Sigmoid colon (tissue), 4 donors: ENCODE results near the gene LMO4.
A peak's percentile ranks its signal among the peaks of the same experiment; 100 is the strongest.

Experiments
- POLR2A ChIP-seq, 2 donors: fragments of 450-650 bp; IDR thresholded peaks; one replicate each; pipeline ENCODE4 v1.6.1; 2016; ENCODE audit warnings: antibody characterized with exemption in 2 of 2, mild to moderate bottlenecking in 2 of 2, moderate library complexity in 2 of 2
- POLR2AphosphoS5 ChIP-seq, 4 donors: sonication (generic); formaldehyde crosslinking; IDR thresholded peaks; one replicate each; pipeline ENCODE4 v1.6.1; 2017; ENCODE audit warnings: antibody characterized with exemption in 4 of 4
- TF ChIP-seq, protein P1 (sequence below), 4 experiments: fragments of 450-650 bp in 3 of 4; fragments of 200-600 bp in 1 of 4; IDR thresholded peaks; one replicate each; pipeline ENCODE4 v1.5.1; 2016 to 2019; ENCODE audit warnings: antibody characterized with exemption in 4 of 4, mild to moderate bottlenecking in 3 of 4, moderate library complexity in 2 of 4

DNA sequence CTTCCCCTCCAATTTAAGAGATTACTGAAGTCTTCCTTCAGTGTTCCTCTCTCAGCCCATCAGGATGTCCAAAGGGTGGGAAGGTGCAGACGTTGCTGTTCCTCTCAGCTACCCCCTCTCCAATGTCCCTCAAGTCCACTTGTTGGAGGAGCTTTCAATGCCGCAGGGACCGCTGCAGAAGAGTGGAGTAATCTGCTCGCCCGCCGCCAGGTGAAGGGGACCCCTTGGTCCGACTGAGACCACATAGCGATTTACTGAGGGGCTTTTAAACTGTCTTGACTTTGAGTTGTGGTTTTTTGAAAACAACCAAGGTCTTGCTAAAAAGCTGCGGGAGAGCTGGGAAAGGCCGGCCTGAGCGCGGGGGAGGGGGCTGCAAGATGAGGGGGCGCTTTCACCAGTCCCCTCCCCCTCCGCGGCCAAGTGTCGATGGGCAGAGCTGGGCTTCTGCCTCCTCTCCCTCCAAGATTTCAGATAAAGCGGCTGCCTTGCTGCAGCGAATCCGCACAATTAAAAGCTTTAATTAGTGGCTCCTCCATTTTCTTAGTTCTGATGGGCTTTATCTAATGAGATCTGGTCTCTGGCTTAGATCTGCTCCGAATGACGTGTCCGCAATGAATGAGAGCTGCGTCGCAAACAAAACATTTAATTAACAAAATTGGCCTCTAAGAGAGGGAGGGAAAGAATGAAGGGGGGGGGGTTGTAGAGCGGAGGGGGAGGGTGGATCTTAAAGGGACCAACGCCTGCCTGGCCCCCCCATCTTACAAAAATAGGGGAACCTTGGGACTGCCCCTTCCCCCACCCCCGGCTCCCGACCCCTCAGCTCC, 5.9 kb downstream of the LMO4 start:
- TF ChIP-seq, protein P1, sequence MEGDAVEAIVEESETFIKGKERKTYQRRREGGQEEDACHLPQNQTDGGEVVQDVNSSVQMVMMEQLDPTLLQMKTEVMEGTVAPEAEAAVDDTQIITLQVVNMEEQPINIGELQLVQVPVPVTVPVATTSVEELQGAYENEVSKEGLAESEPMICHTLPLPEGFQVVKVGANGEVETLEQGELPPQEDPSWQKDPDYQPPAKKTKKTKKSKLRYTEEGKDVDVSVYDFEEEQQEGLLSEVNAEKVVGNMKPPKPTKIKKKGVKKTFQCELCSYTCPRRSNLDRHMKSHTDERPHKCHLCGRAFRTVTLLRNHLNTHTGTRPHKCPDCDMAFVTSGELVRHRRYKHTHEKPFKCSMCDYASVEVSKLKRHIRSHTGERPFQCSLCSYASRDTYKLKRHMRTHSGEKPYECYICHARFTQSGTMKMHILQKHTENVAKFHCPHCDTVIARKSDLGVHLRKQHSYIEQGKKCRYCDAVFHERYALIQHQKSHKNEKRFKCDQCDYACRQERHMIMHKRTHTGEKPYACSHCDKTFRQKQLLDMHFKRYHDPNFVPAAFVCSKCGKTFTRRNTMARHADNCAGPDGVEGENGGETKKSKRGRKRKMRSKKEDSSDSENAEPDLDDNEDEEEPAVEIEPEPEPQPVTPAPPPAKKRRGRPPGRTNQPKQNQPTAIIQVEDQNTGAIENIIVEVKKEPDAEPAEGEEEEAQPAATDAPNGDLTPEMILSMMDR (IDR thresholded peaks at IDR 0.05): peak in 1 of 4 experiments; percentile 45
- TF ChIP-seq POLR2A (IDR thresholded peaks at IDR 0.05): no peak
- TF ChIP-seq POLR2AphosphoS5 (IDR thresholded peaks at IDR 0.05): no peak
